ENCODE results near the gene GNG8. TPM values are rescaled to one million over a fixed set of nuclear protein-coding genes. Genes with fewer than 3 reads are reported as not detected.

GNG8 gene
- total and polyA plus RNA-seq, 10 of the 15 experiments (the other 5 are each of a cell fraction or from before 2014, with no cell fraction given): 1.2 to 6.6 (median 2.7) TPM; not detected in 6

DNA sequence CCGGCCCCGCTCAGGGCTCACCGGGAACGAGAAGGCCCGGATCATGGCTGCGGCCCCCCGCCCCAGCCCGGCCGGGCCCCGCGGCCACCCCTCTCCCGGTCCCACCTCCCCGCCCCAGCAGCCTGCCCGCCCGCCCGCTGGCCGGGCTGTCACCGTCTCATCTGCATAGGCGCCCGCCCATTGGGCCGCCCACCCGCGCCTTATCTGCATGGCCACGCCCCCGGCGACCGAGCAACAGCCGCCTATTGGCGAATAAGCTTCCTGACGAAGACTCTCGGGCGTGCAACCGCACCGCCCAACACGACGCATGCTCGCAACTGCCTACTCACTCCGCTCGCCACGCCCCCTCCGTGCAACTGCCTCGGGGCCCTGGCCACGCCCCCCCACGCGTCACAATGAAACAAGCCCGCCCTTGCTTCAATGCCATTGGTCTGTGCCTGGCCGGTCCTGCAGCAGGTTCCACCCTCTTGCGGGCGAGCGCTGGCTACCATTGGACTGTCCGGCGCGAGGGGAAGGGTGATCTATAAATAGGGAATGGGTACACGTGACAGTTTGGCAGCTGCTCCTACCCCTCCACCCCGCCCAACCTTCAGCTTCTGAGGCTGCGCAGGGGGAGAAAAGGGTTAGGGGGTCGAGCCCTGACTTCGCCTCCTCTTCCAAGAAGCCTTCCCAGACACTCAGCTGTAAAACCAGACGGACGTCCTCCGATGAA, 25.2 kb upstream of the GNG8 start, which contains the start of gene DACT3 (continued):
- TF ChIP-seq EGR1 (IDR thresholded peaks at IDR 0.05; ENCODE audit: borderline replicate concordance in 1 of 2, low read depth in 2 of 2, low read length in 2 of 2) (0 out of 3 replicates have a peak, but pooled peaks of 1 of the 2 experiments have one; percentile 22), BHLHE40 (IDR thresholded peaks at IDR 0.05; ENCODE audit: borderline replicate concordance in 1 of 2, low read depth in 2 of 2, low read length in 1 of 2) (peak; percentile 96), SPI1 (IDR thresholded peaks at IDR 0.05; ENCODE audit: borderline replicate concordance, insufficient read depth, low read depth, low read length) (no peak), RAD51 (IDR thresholded peaks at IDR 0.05) (peak; percentile 93), WRNIP1 (IDR thresholded peaks at IDR 0.05; ENCODE audit: borderline replicate concordance, low read depth, low read length) (no peak), ZNF207 (IDR thresholded peaks at IDR 0.05; ENCODE audit: borderline replicate concordance) (no peak), POU2F2 (IDR thresholded peaks at IDR 0.05; ENCODE audit: borderline replicate concordance, low read depth, low read length) (peak; percentile 36; the same call in 1 of the 3 replicates), MEF2B (IDR thresholded peaks at IDR 0.05; ENCODE audit: partially characterized antibody, poor library complexity, severe bottlenecking) (peak; percentile 71), CHD1 (IDR thresholded peaks at IDR 0.05; ENCODE audit: low read depth, low read length) (no peak), IKZF1 (conservative IDR thresholded peaks at IDR 0.05) (no peak), NR2C1 (IDR thresholded peaks at IDR 0.05) (no peak), NFYB (IDR thresholded peaks at IDR 0.05; ENCODE audit: insufficient read depth, low read depth, low read length) (peak; percentile 67; the same call in 1 of the 2 replicates), FOS (IDR thresholded peaks at IDR 0.05; ENCODE audit: borderline replicate concordance, extremely low read depth, insufficient read length) (no peak), SIX5 (IDR thresholded peaks at IDR 0.05; ENCODE audit: low read depth, low read length, severe bottlenecking) (no peak), TAF1 (IDR thresholded peaks at IDR 0.05; ENCODE audit: borderline replicate concordance, low read depth, low read length) (no peak), MYC (IDR thresholded peaks at IDR 0.05; ENCODE audit: insufficient read depth, insufficient read length, insufficient replicate concordance, low read length, severe bottlenecking) (no peak), HDAC2 (IDR thresholded peaks at IDR 0.05) (no peak), FOXK2 (IDR thresholded peaks at IDR 0.05) (peak; percentile 75), EP300 (IDR thresholded peaks at IDR 0.05; ENCODE audit: borderline replicate concordance in 1 of 2, control insufficient read depth in 1 of 2, low read depth in 2 of 2, low read length in 2 of 2) (no peak), STAT1 (conservative IDR thresholded peaks at IDR 0.05) (no peak), SRF (IDR thresholded peaks at IDR 0.05; ENCODE audit: low read depth in 2 of 2, low read length in 2 of 2) (0 out of 4 replicates have a peak, but pooled peaks of 1 of the 2 experiments have one; percentile 52), NFYA (IDR thresholded peaks at IDR 0.05; ENCODE audit: borderline replicate concordance, low read depth, low read length) (no peak), JUND (IDR thresholded peaks at IDR 0.05; ENCODE audit: low read depth, low read length) (0 out of 2 replicates have a peak, but pooled peaks have one; percentile 22), IRF4 (IDR thresholded peaks at IDR 0.05; ENCODE audit: low read depth, low read length) (no peak)
- TF ChIP-seq, protein P1, sequence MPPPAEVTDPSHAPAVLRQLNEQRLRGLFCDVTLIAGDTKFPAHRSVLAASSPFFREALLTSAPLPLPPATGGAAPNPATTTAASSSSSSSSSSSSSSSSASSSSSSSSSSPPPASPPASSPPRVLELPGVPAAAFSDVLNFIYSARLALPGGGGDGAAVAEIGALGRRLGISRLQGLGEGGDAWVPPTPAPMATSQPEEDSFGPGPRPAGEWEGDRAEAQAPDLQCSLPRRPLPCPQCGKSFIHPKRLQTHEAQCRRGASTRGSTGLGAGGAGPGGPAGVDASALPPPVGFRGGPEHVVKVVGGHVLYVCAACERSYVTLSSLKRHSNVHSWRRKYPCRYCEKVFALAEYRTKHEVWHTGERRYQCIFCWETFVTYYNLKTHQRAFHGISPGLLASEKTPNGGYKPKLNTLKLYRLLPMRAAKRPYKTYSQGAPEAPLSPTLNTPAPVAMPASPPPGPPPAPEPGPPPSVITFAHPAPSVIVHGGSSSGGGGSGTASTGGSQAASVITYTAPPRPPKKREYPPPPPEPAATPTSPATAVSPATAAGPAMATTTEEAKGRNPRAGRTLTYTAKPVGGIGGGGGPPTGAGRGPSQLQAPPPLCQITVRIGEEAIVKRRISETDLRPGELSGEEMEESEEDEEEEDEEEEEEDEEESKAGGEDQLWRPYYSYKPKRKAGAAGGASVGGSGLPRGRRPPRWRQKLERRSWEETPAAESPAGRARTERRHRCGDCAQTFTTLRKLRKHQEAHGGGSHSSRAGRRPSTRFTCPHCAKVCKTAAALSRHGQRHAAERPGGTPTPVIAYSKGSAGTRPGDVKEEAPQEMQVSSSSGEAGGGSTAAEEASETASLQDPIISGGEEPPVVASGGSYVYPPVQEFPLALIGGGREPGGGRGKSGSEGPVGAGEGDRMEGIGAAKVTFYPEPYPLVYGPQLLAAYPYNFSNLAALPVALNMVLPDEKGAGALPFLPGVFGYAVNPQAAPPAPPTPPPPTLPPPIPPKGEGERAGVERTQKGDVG (CRISPR knock-in tag; IDR thresholded peaks at IDR 0.05): no peak
- TF ChIP-seq, protein P2, sequence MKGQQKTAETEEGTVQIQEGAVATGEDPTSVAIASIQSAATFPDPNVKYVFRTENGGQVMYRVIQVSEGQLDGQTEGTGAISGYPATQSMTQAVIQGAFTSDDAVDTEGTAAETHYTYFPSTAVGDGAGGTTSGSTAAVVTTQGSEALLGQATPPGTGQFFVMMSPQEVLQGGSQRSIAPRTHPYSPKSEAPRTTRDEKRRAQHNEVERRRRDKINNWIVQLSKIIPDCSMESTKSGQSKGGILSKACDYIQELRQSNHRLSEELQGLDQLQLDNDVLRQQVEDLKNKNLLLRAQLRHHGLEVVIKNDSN (IDR thresholded peaks at IDR 0.05; ENCODE audit: borderline replicate concordance, extremely low read length, insufficient read depth, low read depth, low read length): peak; percentile 70
